ENCODE data around the gene KDSR.

Gene KDSR

GRCh38 chr18:63367053-63367953 is at the start of gene KDSR:
KDSR (minus strand) TSS chr18:63367206; CDS start chr18:63367118, 88 bp downstream.
- DNase-seq, result peak; percentile 79

- DNase-seq, result no peak
Observed at GRCh38 chr18:63412953-63413352, 45.9 kb upstream of the KDSR start.

GRCh38 chr18:63410792-63411191 is 43.8 kb upstream of the KDSR start:
- no peak for DNase-seq

- DNase-seq, result no peak
Observed at GRCh38 chr18:63409301-63409700, 42.3 kb upstream of the KDSR start.

- DNase-seq, result no peak
Observed at GRCh38 chr18:63407734-63408133, 40.7 kb upstream of the KDSR start.

GRCh38 chr18:63405986-63406385 is 39.0 kb upstream of the KDSR start:
- no peak for DNase-seq

- DNase-seq, result no peak
Observed at GRCh38 chr18:63402246-63403162, 35.5 kb upstream of the KDSR start.

- DNase-seq, result no peak
Observed at GRCh38 chr18:63399300-63399699, 32.3 kb upstream of the KDSR start.

GRCh38 chr18:63397349-63397748 is 30.3 kb upstream of the KDSR start:
- DNase-seq, result no peak

- DNase-seq, result no peak
Observed at GRCh38 chr18:63395503-63395902, 28.5 kb upstream of the KDSR start.

GRCh38 chr18:63394954-63395353 is 27.9 kb upstream of the KDSR start:
- no peak for DNase-seq

- DNase-seq, result no peak
Observed at GRCh38 chr18:63387861-63388260, 20.9 kb upstream of the KDSR start.

- DNase-seq, result no peak
Observed at GRCh38 chr18:63382843-63383242, 15.8 kb upstream of the KDSR start.

GRCh38 chr18:63379639-63379962 is 12.6 kb upstream of the KDSR start:
- DNase-seq, result no peak

- no peak for DNase-seq
Observed at GRCh38 chr18:63378919-63379638, 12.1 kb upstream of the KDSR start.

- no peak for DNase-seq
Observed at GRCh38 chr18:63377275-63377980, 10.4 kb upstream of the KDSR start.

GRCh38 chr18:63376538-63376937 is 9.5 kb upstream of the KDSR start:
- no peak for DNase-seq

- DNase-seq, result no peak
Observed at GRCh38 chr18:63374540-63374939, 7.5 kb upstream of the KDSR start.

GRCh38 chr18:63373161-63373560 is 6.2 kb upstream of the KDSR start:
- no peak for DNase-seq

- no peak for DNase-seq
Observed at GRCh38 chr18:63368611-63369010, 1.6 kb upstream of the KDSR start.

GRCh38 chr18:63366213-63367052 is 573 bp downstream of the KDSR start:
- peak; percentile 70 for DNase-seq

GRCh38 chr18:63365876-63366212 is 1.2 kb downstream of the KDSR start:
- no peak for DNase-seq

Data from activated CD4-positive, alpha-beta T cell treated with anti-CD3 and anti-CD28 coated beads, Interleukin-2, amount 50 U/mL, for 1 hour (primary cell).